ENCODE data around the gene BACH2.

BACH2 gene

DNA sequence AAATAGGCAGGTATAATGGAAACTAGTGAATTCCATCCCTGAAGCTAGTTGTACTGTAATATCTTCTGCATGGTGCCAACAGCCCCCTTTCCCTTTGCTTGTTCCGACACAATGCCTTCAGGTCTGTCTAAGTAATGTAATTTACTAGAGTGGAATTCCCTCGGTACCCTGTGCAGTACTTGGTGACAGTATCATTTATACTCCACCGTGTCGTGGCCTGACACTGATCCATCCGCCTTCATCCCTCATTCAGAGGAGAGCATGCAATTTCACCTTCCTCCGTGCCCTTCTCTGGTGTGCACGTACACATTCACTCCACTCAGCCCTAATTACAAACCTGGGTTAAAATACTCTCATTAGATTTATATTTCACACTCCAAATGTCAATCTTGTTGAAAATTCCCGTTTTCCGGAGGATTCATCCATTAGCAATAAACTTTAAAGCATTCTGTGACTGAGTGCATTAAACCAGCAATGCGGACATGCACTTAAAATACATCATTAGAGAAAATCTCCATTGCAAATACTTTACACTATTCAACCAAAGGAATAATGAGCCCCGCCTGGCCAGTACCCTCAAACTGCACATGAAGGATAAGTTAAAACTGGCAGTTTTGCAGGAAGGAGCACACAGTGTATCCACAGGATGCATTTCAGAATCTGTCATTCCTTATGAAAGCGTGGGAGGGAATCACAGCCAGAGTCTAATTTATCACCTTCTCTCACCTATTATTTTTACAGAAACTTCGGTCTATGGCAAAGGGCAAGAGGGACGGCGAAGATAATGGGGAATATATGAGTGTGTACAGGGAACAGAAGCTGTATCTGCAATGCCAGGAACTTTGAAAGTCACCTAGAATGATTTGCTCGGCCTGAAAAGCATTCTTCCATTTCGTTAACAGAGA is 219.9 kb downstream of the BACH2 start:
- Histone ChIP-seq H3K27me3 (ENCODE audit: low read length) (no peaks in the 10 kb centered on the region), H3K9me3 (ENCODE audit: insufficient read depth, low read length) (no peaks in the 10 kb centered on the region), H3K4me3 (ENCODE audit: insufficient read depth, low read length, poor library complexity, severe bottlenecking) (no peak overlapping the region), H3F3A (ENCODE audit: insufficient read depth) (no peaks in the 10 kb centered on the region), H3K36me3 (ENCODE audit: low read length) (no peaks in the 10 kb centered on the region), H3K27ac (ENCODE audit: low read depth, low read length) (no peak overlapping the region), H3K9ac (ENCODE audit: low read length) (no peak overlapping the region), H3K9me2 (replicated peaks; ENCODE audit: insufficient read depth, low read length) (no peaks in the 10 kb centered on the region), H2AFZ (ENCODE audit: low read depth, low read length, severe bottlenecking) (no peak overlapping the region), H3K4me2 (ENCODE audit: low read depth, low read length, poor library complexity, severe bottlenecking) (no peak overlapping the region), H4K20me1 (ENCODE audit: low read depth, low read length) (no peaks in the 10 kb centered on the region), H3K79me2 (ENCODE audit: insufficient read depth, low read length) (no peaks in the 10 kb centered on the region)
- no peak for TF ChIP-seq EZH2phosphoT487 (conservative IDR thresholded peaks at IDR 0.05; ENCODE audit: low read length)
- TF ChIP-seq, protein P1, sequence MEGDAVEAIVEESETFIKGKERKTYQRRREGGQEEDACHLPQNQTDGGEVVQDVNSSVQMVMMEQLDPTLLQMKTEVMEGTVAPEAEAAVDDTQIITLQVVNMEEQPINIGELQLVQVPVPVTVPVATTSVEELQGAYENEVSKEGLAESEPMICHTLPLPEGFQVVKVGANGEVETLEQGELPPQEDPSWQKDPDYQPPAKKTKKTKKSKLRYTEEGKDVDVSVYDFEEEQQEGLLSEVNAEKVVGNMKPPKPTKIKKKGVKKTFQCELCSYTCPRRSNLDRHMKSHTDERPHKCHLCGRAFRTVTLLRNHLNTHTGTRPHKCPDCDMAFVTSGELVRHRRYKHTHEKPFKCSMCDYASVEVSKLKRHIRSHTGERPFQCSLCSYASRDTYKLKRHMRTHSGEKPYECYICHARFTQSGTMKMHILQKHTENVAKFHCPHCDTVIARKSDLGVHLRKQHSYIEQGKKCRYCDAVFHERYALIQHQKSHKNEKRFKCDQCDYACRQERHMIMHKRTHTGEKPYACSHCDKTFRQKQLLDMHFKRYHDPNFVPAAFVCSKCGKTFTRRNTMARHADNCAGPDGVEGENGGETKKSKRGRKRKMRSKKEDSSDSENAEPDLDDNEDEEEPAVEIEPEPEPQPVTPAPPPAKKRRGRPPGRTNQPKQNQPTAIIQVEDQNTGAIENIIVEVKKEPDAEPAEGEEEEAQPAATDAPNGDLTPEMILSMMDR (IDR thresholded peaks at IDR 0.05; ENCODE audit: insufficient read depth, low read length, poor library complexity, severe bottlenecking), result no peak

DNA sequence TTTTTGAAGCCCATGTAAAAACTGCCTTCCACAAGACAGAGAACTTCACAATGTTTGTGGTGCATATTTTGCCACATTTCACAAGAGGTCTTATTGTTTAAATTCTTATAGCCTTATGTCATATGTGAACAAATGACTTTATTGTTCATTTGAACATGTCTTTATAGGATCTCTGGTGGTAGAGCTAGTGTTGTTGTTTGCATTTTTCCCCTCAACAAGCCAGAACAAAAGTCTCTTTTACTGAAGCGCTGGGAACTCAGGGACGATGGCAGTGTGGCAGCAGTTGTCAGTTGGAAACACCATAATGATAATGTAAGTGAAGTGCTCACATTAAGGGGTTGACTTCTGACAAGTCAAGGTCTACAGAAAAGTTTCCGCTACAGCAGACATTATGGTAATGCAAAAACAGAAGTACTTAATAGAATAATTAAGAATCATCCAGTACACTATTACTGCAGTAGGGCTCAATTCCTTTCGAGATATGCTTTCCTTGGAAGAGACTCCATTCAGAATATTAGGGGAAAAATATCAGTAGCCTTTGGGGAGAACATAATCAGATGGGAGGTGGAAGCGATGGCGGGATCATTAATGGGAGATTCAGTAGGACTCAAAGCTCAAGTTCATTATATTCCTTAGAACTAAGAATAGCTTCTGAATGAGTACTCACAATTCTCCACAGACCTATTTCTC is 222.3 kb downstream of the BACH2 start:
- TF ChIP-seq, protein P1 (IDR thresholded peaks at IDR 0.05; ENCODE audit: insufficient read depth, low read length, poor library complexity, severe bottlenecking), result no peak
- no peak for TF ChIP-seq EZH2phosphoT487 (conservative IDR thresholded peaks at IDR 0.05; ENCODE audit: low read length)
- no peaks in the 10 kb centered on the region for H4K20me1 ChIP-seq (ENCODE audit: low read depth, low read length)

DNA sequence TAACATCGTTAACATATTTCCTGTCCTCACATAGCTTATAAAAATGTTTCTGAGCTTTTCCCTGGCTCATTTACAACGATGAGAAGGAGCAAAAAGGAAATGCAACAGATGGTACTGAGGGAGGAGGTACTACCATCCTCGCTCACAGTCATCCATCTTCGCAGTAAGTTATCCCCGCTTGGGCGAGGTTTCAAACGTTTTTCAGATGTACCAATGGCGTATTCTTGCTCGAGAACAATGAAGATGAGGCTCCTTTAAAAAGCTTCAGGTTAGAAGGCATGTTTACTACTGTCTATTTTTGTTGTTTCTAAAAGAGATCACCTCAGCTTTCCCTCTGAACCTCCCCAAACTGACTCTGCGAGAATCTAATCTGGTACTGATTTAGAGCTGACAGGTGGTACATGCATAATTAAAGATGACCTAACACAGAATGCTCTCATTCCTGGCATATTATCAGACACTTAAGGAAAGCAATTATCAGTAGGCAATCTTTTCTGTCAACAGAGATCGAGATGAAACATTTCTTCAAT is 223.6 kb downstream of the BACH2 start:
- H3K4me3 ChIP-seq (ENCODE audit: insufficient read depth, low read length, poor library complexity, severe bottlenecking), result no peak overlapping the region
- no peaks in the 10 kb centered on the region for H4K20me1 ChIP-seq (ENCODE audit: low read depth, low read length)
- no peaks in the 10 kb centered on the region for H3F3A ChIP-seq (ENCODE audit: insufficient read depth)
- H3K9me2 ChIP-seq (replicated peaks; ENCODE audit: insufficient read depth, low read length), result no peaks in the 10 kb centered on the region
- no peaks in the 10 kb centered on the region for H3K79me2 ChIP-seq (ENCODE audit: insufficient read depth, low read length)
- no peaks in the 10 kb centered on the region for H3K9me3 ChIP-seq (ENCODE audit: insufficient read depth, low read length)
- H3K9ac ChIP-seq (ENCODE audit: low read length), result no peak overlapping the region
- TF ChIP-seq, protein P1 (IDR thresholded peaks at IDR 0.05; ENCODE audit: insufficient read depth, low read length, poor library complexity, severe bottlenecking), result no peak
- TF ChIP-seq EZH2phosphoT487 (conservative IDR thresholded peaks at IDR 0.05; ENCODE audit: low read length), result no peak
- H3K27ac ChIP-seq (ENCODE audit: low read depth, low read length), result no peak overlapping the region
- no peak overlapping the region for H2AFZ ChIP-seq (ENCODE audit: low read depth, low read length, severe bottlenecking)
- H3K4me2 ChIP-seq (ENCODE audit: low read depth, low read length, poor library complexity, severe bottlenecking), result no peak overlapping the region
- H3K36me3 ChIP-seq (ENCODE audit: low read length), result no peaks in the 10 kb centered on the region
- no peaks in the 10 kb centered on the region for H3K27me3 ChIP-seq (ENCODE audit: low read length)

More for the DNA sequence above, 222.3 kb downstream of the BACH2 start:
- Histone ChIP-seq H3K27me3 (ENCODE audit: low read length) (no peaks in the 10 kb centered on the region), H3K9me2 (replicated peaks; ENCODE audit: insufficient read depth, low read length) (no peaks in the 10 kb centered on the region), H3K79me2 (ENCODE audit: insufficient read depth, low read length) (no peaks in the 10 kb centered on the region), H3K36me3 (ENCODE audit: low read length) (no peaks in the 10 kb centered on the region), H2AFZ (ENCODE audit: low read depth, low read length, severe bottlenecking) (no peak overlapping the region), H3K4me3 (ENCODE audit: insufficient read depth, low read length, poor library complexity, severe bottlenecking) (no peak overlapping the region), H3F3A (ENCODE audit: insufficient read depth) (no peaks in the 10 kb centered on the region), H3K27ac (ENCODE audit: low read depth, low read length) (no peak overlapping the region), H3K4me2 (ENCODE audit: low read depth, low read length, poor library complexity, severe bottlenecking) (no peak overlapping the region), H3K9ac (ENCODE audit: low read length) (no peak overlapping the region), H3K9me3 (ENCODE audit: insufficient read depth, low read length) (no peaks in the 10 kb centered on the region)
